IMR-90 (cell line): ENCODE data around the gene IGLL1. TPM values are rescaled to one million over a fixed set of nuclear protein-coding genes. Genes with fewer than 3 reads are reported as not detected.
"Not testable (repeated sequence)": the region's sequence is repeated elsewhere in the genome, so short reads cannot be mapped to it uniquely, and the experiment has no call there.

Experiments used
- ATAC-seq: fragments of 200-7000 bp; cut with Tn5 transposase; 2 replicates; pipeline ENCODE4 v1.9.1; 2020; ENCODE audit warnings: low read depth, mild to moderate bottlenecking, moderate library complexity
- BruUV-seq: library from RNA; stranded (reverse); fragments of 400-500 nt; replicated peaks from 2 replicates; lab custom pipeline; 2021; lab: Mats Ljungman, UMichigan
- CTCF ChIA-PET: fragments of 300-600 bp; formaldehyde crosslinking; extraction: SDS; loops from one replicate; lab custom pipeline; 2021; ENCODE audit warnings: antibody characterized with exemption; lab: Yijun Ruan, JAX
- POLR2A ChIA-PET: fragments of 300-600 bp; sonication (Branson Sonifier 250); formaldehyde crosslinking; loops from one replicate; lab custom pipeline; 2022; ENCODE audit warnings: antibody characterized with exemption; ENCODE audit not compliant: unreplicated experiment; lab: Charles Lee
- DNase-seq: peaks from one replicate; pipeline ENCODE4 v3.0.0; 2013
- H2AFZ ChIP-seq: replicated peaks from 2 replicates; pipeline ENCODE3; 2013; ENCODE audit warnings: low read length, mild to moderate bottlenecking; ENCODE audit not compliant: poor library complexity
- H2AK5ac ChIP-seq: 2 replicates; pipeline ENCODE4 v1.6.1; 2013; ENCODE audit warnings: low read depth, low read length, inconsistent platforms
- H2AK9ac ChIP-seq: replicated peaks from 2 replicates; pipeline ENCODE3; 2013; ENCODE audit warnings: mild to moderate bottlenecking, low read depth, low read length, moderate library complexity; ENCODE audit not compliant: poor library complexity
- H2BK120ac ChIP-seq: 2 replicates; pipeline ENCODE4 v1.6.1; 2013; ENCODE audit warnings: low read depth, low read length, inconsistent platforms
- H2BK15ac ChIP-seq: 3 replicates; pipeline ENCODE4 v1.6.1; 2013; ENCODE audit warnings: low read depth, low read length, inconsistent platforms
- H2BK20ac ChIP-seq: 2 replicates; pipeline ENCODE4 v1.6.1; 2013; ENCODE audit warnings: low read depth, mild to moderate bottlenecking, inconsistent platforms, low read length, moderate library complexity
- H2BK5ac ChIP-seq: 2 replicates; pipeline ENCODE4 v1.6.1; 2013; ENCODE audit warnings: mild to moderate bottlenecking, low read depth, low read length, inconsistent platforms; ENCODE audit not compliant: poor library complexity, severe bottlenecking
- H3K14ac ChIP-seq: replicated peaks from 2 replicates; pipeline ENCODE4 v1.6.1; 2013; ENCODE audit warnings: low read depth, low read length, inconsistent platforms
- H3K18ac ChIP-seq: 2 replicates; pipeline ENCODE4 v1.6.1; 2013; ENCODE audit warnings: low read depth, low read length, control low read depth
- H3K23ac ChIP-seq: 2 replicates; pipeline ENCODE4 v1.6.1; 2013; ENCODE audit warnings: low read depth, low read length, inconsistent platforms
- H3K27ac ChIP-seq: 2 replicates; pipeline ENCODE4 v1.5.1; 2013; ENCODE audit warnings: mild to moderate bottlenecking, control low read depth, low read length; ENCODE audit not compliant: insufficient read depth
- H3K27me3 ChIP-seq: 2 replicates; pipeline ENCODE4 v1.6.1; 2013; ENCODE audit warnings: low read length; ENCODE audit not compliant: control insufficient read depth, insufficient read depth
- H3K36me3 ChIP-seq: 2 replicates; pipeline ENCODE4 v1.6.1; 2013; ENCODE audit warnings: low read length, mixed read lengths; ENCODE audit not compliant: control insufficient read depth, insufficient read depth
- H3K4ac ChIP-seq: 2 replicates; pipeline ENCODE4 v1.6.1; 2013; ENCODE audit warnings: low read depth, low read length, inconsistent platforms
- H3K4me1 ChIP-seq: 2 replicates; pipeline ENCODE4 v1.6.1; 2013; ENCODE audit warnings: low read length, mixed read lengths; ENCODE audit not compliant: control insufficient read depth, insufficient read depth
- H3K4me2 ChIP-seq: 2 replicates; pipeline ENCODE4 v1.6.1; 2013; ENCODE audit warnings: low read depth, mild to moderate bottlenecking, control low read depth, low read length, moderate library complexity
- H3K4me3 ChIP-seq: 2 replicates; pipeline ENCODE4 v1.5.1; 2013; ENCODE audit warnings: low read depth, mild to moderate bottlenecking, control low read depth, low read length, moderate library complexity; ENCODE audit not compliant: insufficient read depth
- H3K56ac ChIP-seq: 2 replicates; pipeline ENCODE4 v1.6.1; 2013; ENCODE audit warnings: low read length, inconsistent platforms; ENCODE audit not compliant: insufficient read depth; ENCODE audit errors: extremely low read depth
- H3K79me1 ChIP-seq, 2 experiments: 2 replicates each; pipeline ENCODE4 v1.6.1; 2013; ENCODE audit warnings: low read length in 2 of 2, inconsistent platforms in 1 of 2, low read depth in 1 of 2
- H3K9ac ChIP-seq: 2 replicates; pipeline ENCODE4 v1.6.1; 2013; ENCODE audit warnings: low read depth, low read length, control low read depth
- H3K9me1 ChIP-seq: 2 replicates; pipeline ENCODE4 v1.6.1; 2013; ENCODE audit warnings: low read length, inconsistent platforms; ENCODE audit not compliant: insufficient read depth
- H3K9me3 ChIP-seq: 2 replicates; pipeline ENCODE4 v1.6.1; 2013; ENCODE audit warnings: low read length; ENCODE audit not compliant: control insufficient read depth, insufficient read depth
- H4K20me1 ChIP-seq: 2 replicates; pipeline ENCODE4 v1.6.1; 2013; ENCODE audit warnings: low read length, inconsistent platforms; ENCODE audit not compliant: insufficient read depth
- H4K5ac ChIP-seq: 2 replicates; pipeline ENCODE4 v1.6.1; 2013; ENCODE audit warnings: mild to moderate bottlenecking, low read depth, low read length, control low read depth
- H4K8ac ChIP-seq, 2 experiments: 2 replicates each; pipeline ENCODE4 v1.6.1; 2013; ENCODE audit warnings: low read depth in 2 of 2, low read length in 2 of 2, control low read depth in 1 of 2, inconsistent platforms in 1 of 2
- H4K91ac ChIP-seq: 2 replicates; pipeline ENCODE4 v1.6.1; 2013; ENCODE audit warnings: low read depth, low read length, inconsistent platforms; ENCODE audit not compliant: insufficient read depth
- MAZ ChIP-seq: IDR thresholded peaks from 2 replicates; pipeline ENCODE4 v1.6.1; 2012; ENCODE audit warnings: low read depth, mild to moderate bottlenecking, low read length, improper control_type of control experiment, moderate library complexity, borderline replicate concordance
- RAD21 ChIP-seq: IDR thresholded peaks from 2 replicates; pipeline ENCODE4 v1.6.1; 2012; ENCODE audit warnings: low read length, improper control_type of control experiment
- WGBS, 2 experiments: methylation state at CpG; one replicate each; pipeline versions ENCODE4 v1.1.5 to v1.1.7; 2013; ENCODE audit warnings: missing lambda C conversion rate in 2 of 2; ENCODE audit not compliant: insufficient read length in 1 of 2; ENCODE audit errors: extremely low coverage in 2 of 2; 5-methylcytosine and 5-hydroxymethylcytosine counted together
- dilution Hi-C: fragments of 300-500 bp; cut with HindIII; formaldehyde crosslinking; loops from one replicate; pipeline ENCODE4 v1.14.3; 2018; ENCODE audit warnings: low sequenced_read_pairs; ENCODE audit not compliant: unreplicated experiment
- in situ Hi-C: fragments of 300-500 bp; cut with MboI; formaldehyde crosslinking; loops from 3 replicates; pipeline ENCODE4 v1.14.3; 2019; ENCODE audit warnings: low sequenced_read_pairs, inconsistent platforms, mixed read lengths
- intact Hi-C: fragments of 100-400 bp; cut with micrococcal nuclease; formaldehyde crosslinking; loops from 2 replicates; pipeline ENCODE4 v1.10.0; 2022
- polyA plus RNA-seq, 3 experiments: library from polyadenylated mRNA; depleted of rRNA; stranded (reverse); fragments of >200 nt; gene quantifications; 2 replicates each; pipeline ENCODE4 v1.2.3, GENCODE V29; 2012; ENCODE audit warnings: low replicate concordance in 1 of 3
- total RNA-seq: library from RNA; depleted of rRNA; stranded (reverse); fragments of >200 nt; gene quantifications from 2 replicates; pipeline ENCODE4 v1.2.3, GENCODE V29; 2012

The IGLL1 gene
- total and polyA plus RNA-seq, 2 of the 4 experiments (the other 2 are of a cell fraction): not detected

- TF ChIP-seq RAD21: no peak
- no peak for TF ChIP-seq MAZ
These were observed at the start of gene IGLL1 (continued) for GRCh38 chr22:23579870-23580575.

- H3K9ac ChIP-seq, H3K14ac ChIP-seq, H4K5ac ChIP-seq, H3K9me3 ChIP-seq, H2BK20ac ChIP-seq, dilution Hi-C loops, H3K27me3 ChIP-seq, H2AK9ac ChIP-seq, H3K4me3 ChIP-seq, H3K27ac ChIP-seq, H2BK5ac ChIP-seq, H2AK5ac ChIP-seq, H2BK15ac ChIP-seq, H2BK120ac ChIP-seq, H2AFZ ChIP-seq, H3K4me1 ChIP-seq, H4K8ac ChIP-seq, H3K36me3 ChIP-seq, POLR2A ChIA-PET, BruUV-seq, H3K4ac ChIP-seq, H3K4me2 ChIP-seq, H3K23ac ChIP-seq, H3K56ac ChIP-seq, DNase-seq, H3K9me1 ChIP-seq, H3K18ac ChIP-seq, H4K91ac ChIP-seq, H4K20me1 ChIP-seq, H3K79me1 ChIP-seq: not testable (repeated sequence)
- in situ Hi-C loops: loop anchor here (10.0 kb wide), 1 partner anchor 227 kb away; the partner anchor contains the start of gene SLC2A11
- ATAC-seq: peak; percentile 19
- intact Hi-C loops: loop anchor here (5.0 kb wide), 1 partner anchor 219 kb away; no protein-coding TSS in a partner anchor
- WGBS, 2 experiments: 100% methylated on average over 1 of the region's 6 CpGs; no CpG with 5 or more reads in 1 of the 2 experiments
- CTCF ChIA-PET: interaction anchor here (0.6 kb wide), 1 partner anchor 292 kb away, joined by 3 read pairs; no protein-coding TSS in a partner anchor
These were observed 48.1 kb upstream of the IGLL1 start for GRCh38 chr22:23628056-23628743.
